Measurements from ENCODE around the gene MSRB1. TPM values are rescaled to one million over a fixed set of nuclear protein-coding genes. Genes with fewer than 3 reads are reported as not detected.

Gene MSRB1
- total RNA-seq, 4 donors from 2014 or later = 18.7 to 44.3 (median 31.7) TPM

- no peak for TF ChIP-seq CTCF (IDR thresholded peaks at IDR 0.05)
- TF ChIP-seq POLR2A (IDR thresholded peaks at IDR 0.05) = no peak
- H3K4me3 ChIP-seq (ENCODE audit: low read depth, poor library complexity, severe bottlenecking) = no peak overlapping the region
- DNase-seq (ENCODE audit: low spot score in 2 of 2) = no peak
- WGBS, 2 donors = 10 to 12% methylated on average over 9 to 11 of the region's 11 CpGs
- intact Hi-C loops (cut with DNase I; ENCODE audit: low total_unique reads) = no loop called here
These were observed 13.9 kb downstream of the MSRB1 start for GRCh38 chr16:1929105-1929504.

GRCh38 chr16:1926271-1926670 lies 16.7 kb downstream of the MSRB1 start:
- intact Hi-C loops (cut with DNase I; ENCODE audit: low total_unique reads) = no loop called here
- no peak for TF ChIP-seq POLR2A (IDR thresholded peaks at IDR 0.05)
- TF ChIP-seq CTCF (IDR thresholded peaks at IDR 0.05) = no peak

GRCh38 chr16:1924095-1924494 lies 18.9 kb downstream of the MSRB1 start:
- WGBS, 2 donors = 56 to 74% methylated on average over 4 to 5 of the region's 5 CpGs
- no peak overlapping the region for H3K4me3 ChIP-seq (ENCODE audit: low read depth, poor library complexity, severe bottlenecking)
- TF ChIP-seq POLR2A (IDR thresholded peaks at IDR 0.05) = no peak
- TF ChIP-seq CTCF (IDR thresholded peaks at IDR 0.05) = no peak
- intact Hi-C loops (cut with DNase I; ENCODE audit: low total_unique reads) = no loop called here
- no peak for DNase-seq (ENCODE audit: low spot score in 2 of 2)

More at GRCh38 chr16:1926271-1926670, 16.7 kb downstream of the MSRB1 start:
- 57 to 68% methylated on average over 11 of the region's 11 CpGs for WGBS, 2 donors
- no peak overlapping the region for H3K4me3 ChIP-seq (ENCODE audit: low read depth, poor library complexity, severe bottlenecking)
- DNase-seq (ENCODE audit: low spot score in 2 of 2) = no peak

- intact Hi-C loops (cut with DNase I; ENCODE audit: low total_unique reads) = no loop called here
- WGBS, 2 donors = 16 to 20% methylated on average over 17 to 24 of the region's 24 CpGs
- no peak for TF ChIP-seq CTCF (IDR thresholded peaks at IDR 0.05)
- TF ChIP-seq POLR2A (IDR thresholded peaks at IDR 0.05) = no peak
- DNase-seq (ENCODE audit: low spot score in 2 of 2) = peak in 1 of 2 donors; percentile 51
- no peak overlapping the region for H3K4me3 ChIP-seq (ENCODE audit: low read depth, poor library complexity, severe bottlenecking)
These were observed 19.5 kb downstream of the MSRB1 start for GRCh38 chr16:1923299-1924034.

- DNase-seq (ENCODE audit: low spot score in 2 of 2) = no peak
- intact Hi-C loops (cut with DNase I; ENCODE audit: low total_unique reads) = no loop called here
- 71 to 78% methylated on average over 8 of the region's 8 CpGs for WGBS, 2 donors
- no peak overlapping the region for H3K4me3 ChIP-seq (ENCODE audit: low read depth, poor library complexity, severe bottlenecking)
- TF ChIP-seq CTCF (IDR thresholded peaks at IDR 0.05) (no peak), POLR2A (IDR thresholded peaks at IDR 0.05) (no peak)
These were observed 20.6 kb downstream of the MSRB1 start for GRCh38 chr16:1922357-1922756.
